Left cardiac atrium (tissue), 4 donors: Measurements from ENCODE around the gene RAMP1. TPM values are rescaled to one million over a fixed set of nuclear protein-coding genes. Genes with fewer than 3 reads are reported as not detected.
"Not testable (repeated sequence)": the region's sequence is repeated elsewhere in the genome, so short reads cannot be mapped to it uniquely, and the experiment has no call there.

Source experiments
- ATAC-seq, 2 donors: fragments of 200-7000 bp; cut with Tn5 transposase; one replicate each; pipeline ENCODE4 v1.9.1; 2020; ENCODE audit warnings: mild to moderate bottlenecking in 2 of 2, moderate library complexity in 2 of 2
- DNase-seq: peaks from one replicate; pipeline ENCODE4 v3.0.0-alpha.2; 2020
- intact Hi-C, 2 donors: fragments of 100-400 bp; cut with DNase I; formaldehyde crosslinking; loops; one replicate each; pipeline versions ENCODE4 v1.14.1 to v1.15.1; 2022 to 2023
- total RNA-seq, 2 donors: library from RNA; stranded (reverse); fragmentation: NEBNext Ultra II Directional; extraction: Animal tissue kit (Norgen Biotek cat#: 25700); gene quantifications; one replicate each; pipeline ENCODE4 v1.2.1, GENCODE V29; 2021
- donor health status: DM: no; HTN: yes; CAD: no.
- donor health status: DM: no; HTN: yes; CAD: no; lungs with severe emphysema.
- donor health status: DM: yes; HTN: yes; CAD: no.
- donor health status: Dilated cardiomyopathy.

Gene RAMP1
- total RNA-seq, 2 donors from 2014 or later = 86.7 to 359 TPM

GRCh38 chr2:237861875-237862527, 2.6 kb downstream of the RAMP1 start:
- no peak for DNase-seq
- ATAC-seq = no peak
- intact Hi-C loops = no loop called here

- ATAC-seq (no peak), DNase-seq (no peak)
- intact Hi-C loops = no loop called here
These were observed 3.1 kb downstream of the RAMP1 start for GRCh38 chr2:237862528-237862895.

GRCh38 chr2:237863102-237863511, 3.7 kb downstream of the RAMP1 start:
- intact Hi-C loops = no loop called here
- DNase-seq = no peak
- ATAC-seq = no peak

- intact Hi-C loops = no loop called here
- ATAC-seq (peak in 1 of 2 donors; percentile 20), DNase-seq (no peak)
These were observed 4.4 kb downstream of the RAMP1 start for GRCh38 chr2:237863689-237864443.

- intact Hi-C loops = no loop called here
- DNase-seq = no peak
- ATAC-seq = peak in 1 of 2 donors; percentile 2
These were observed 5.1 kb downstream of the RAMP1 start for GRCh38 chr2:237864444-237864931.

GRCh38 chr2:237864940-237865622, 5.7 kb downstream of the RAMP1 start:
- intact Hi-C loops = no loop called here
- ATAC-seq (peak; percentile 42 to 75), DNase-seq (no peak)

GRCh38 chr2:237865623-237866041, 6.2 kb downstream of the RAMP1 start:
- DNase-seq (no peak), ATAC-seq (peak in 1 of 2 donors; percentile 3)
- intact Hi-C loops = no loop called here

- intact Hi-C loops = no loop called here
- ATAC-seq (peak in 1 of 2 donors; percentile 26), DNase-seq (no peak)
These were observed 6.7 kb downstream of the RAMP1 start for GRCh38 chr2:237866101-237866621.

- ATAC-seq (no peak), DNase-seq (no peak)
- intact Hi-C loops = no loop called here
These were observed 8.0 kb downstream of the RAMP1 start for GRCh38 chr2:237867465-237867864.

GRCh38 chr2:237868074-237868473, 8.7 kb downstream of the RAMP1 start:
- intact Hi-C loops, ATAC-seq, DNase-seq: not testable (repeated sequence)

GRCh38 chr2:237868631-237869342, 9.4 kb downstream of the RAMP1 start:
- ATAC-seq (no peak), DNase-seq (no peak)
- intact Hi-C loops = no loop called here

- intact Hi-C loops = no loop called here
- ATAC-seq = no peak
- DNase-seq = no peak
These were observed 10.1 kb downstream of the RAMP1 start for GRCh38 chr2:237869343-237870102.

- intact Hi-C loops = no loop called here
These were observed 10.7 kb downstream of the RAMP1 start for GRCh38 chr2:237870126-237870525.

GRCh38 chr2:237870754-237871651, 11.6 kb downstream of the RAMP1 start:
- DNase-seq = no peak
- intact Hi-C loops = no loop called here
- peak; percentile 14 to 25 for ATAC-seq

More at GRCh38 chr2:237870126-237870525, 10.7 kb downstream of the RAMP1 start:
- DNase-seq (no peak), ATAC-seq (no peak)

GRCh38 chr2:237872178-237872887, 12.9 kb downstream of the RAMP1 start:
- ATAC-seq (peak; percentile 34 to 52), DNase-seq (no peak)
- intact Hi-C loops = no loop called here

GRCh38 chr2:237873421-237873831, 14.0 kb downstream of the RAMP1 start:
- intact Hi-C loops = no loop called here
- ATAC-seq = no peak
- no peak for DNase-seq
